Epidermal melanocyte (primary cell): ENCODE data around the gene MED7.

Source experiments
- DNase-seq: peaks from one replicate; pipeline ENCODE4 v3.0.0; 2011; ENCODE audit warnings: low spot score; ENCODE audit not compliant: insufficient read length

Gene MED7

DNA sequence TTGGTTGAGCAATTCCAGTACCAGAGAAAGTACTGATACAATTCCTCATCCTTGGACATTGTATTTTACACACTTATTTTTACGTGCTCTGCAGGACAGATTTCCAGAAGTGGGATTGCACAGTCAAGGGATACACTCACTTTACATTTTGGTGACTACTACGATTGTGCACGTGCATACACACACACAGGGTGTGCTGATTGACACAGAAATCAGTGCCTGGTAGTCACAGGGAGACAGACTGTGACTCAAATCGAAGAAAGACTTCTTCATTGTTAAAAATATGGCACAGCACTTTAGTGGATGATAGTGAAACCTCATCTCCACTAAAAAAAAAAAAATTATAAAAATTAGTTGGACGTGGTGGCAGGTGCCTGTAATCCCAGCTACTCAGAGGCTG is 21.9 kb upstream of the MED7 start:
- DNase-seq, result no peak

DNA sequence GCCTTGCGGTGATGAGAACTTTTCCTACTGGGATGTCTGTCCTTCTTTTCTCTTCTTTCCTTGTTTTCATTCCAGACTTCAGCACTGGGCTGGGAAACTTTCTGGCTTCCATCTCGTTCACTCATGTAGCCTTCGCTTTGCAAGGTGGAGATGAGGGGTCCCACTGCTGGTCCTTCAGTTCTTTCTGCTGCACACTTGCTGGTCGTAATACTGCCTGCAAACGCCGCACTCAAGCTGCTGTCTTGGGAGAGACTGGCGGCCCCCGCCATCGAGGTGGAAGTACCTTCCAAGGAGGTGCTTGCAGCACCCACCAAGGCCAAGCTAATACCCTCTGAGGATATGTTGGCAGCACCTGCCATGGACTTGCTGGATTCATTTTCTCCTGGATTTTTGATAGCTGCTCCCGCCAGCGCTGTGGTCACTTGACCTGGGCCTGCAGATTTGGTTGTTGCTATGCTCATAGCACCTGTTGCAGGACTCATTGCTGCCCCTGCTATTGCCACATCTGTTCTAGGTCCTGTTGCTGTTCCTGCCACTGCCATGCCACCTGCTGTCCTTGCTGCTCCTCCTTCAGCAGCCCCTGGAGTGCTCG is 20.4 kb upstream of the MED7 start:
- DNase-seq, result no peak

DNA sequence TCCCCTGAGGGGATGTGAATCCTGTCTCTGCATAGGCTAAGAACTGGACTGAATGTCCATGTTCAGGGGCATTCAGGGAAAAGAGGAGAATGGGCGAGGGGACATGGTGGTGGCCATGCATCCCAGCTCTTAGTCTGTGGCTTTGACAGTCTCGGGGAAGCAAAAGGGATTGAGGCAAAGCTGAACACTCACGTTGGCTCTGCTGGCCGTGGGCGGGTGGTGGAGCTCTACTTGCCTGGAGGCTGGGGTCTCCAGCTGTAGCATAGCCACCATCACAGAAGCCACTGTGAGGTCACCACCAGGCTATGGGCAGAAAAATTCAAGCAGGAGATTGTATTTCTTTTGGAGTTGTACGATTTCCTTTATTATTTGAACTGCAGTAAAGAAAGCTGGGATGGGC is 19.3 kb upstream of the MED7 start:
- no peak for DNase-seq

DNA sequence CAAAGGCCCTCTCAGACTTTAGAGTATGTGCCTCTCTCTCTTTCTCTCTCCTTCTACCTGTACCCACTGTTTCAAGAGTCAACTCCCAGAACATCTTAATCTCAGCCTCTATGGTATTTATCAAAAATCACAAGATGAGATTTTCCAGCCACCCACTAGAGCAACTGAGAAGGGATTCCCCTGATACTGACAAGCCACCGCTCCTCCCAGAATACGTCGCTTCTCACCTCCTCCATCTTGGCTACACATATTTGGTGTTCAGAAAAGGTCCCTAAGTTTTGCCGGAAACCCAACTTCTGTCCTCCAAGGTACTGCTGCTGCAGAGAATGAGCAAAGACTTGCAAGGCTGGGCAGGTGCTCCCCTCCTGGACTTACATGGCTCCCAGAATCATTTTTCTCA is 17.3 kb upstream of the MED7 start:
- no peak for DNase-seq

- DNase-seq, result no peak
Observed at GRCh38 chr5:157159209-157159751, 16.6 kb upstream of the MED7 start.

GRCh38 chr5:157157293-157157891 is 14.7 kb upstream of the MED7 start:
- no peak for DNase-seq

DNA sequence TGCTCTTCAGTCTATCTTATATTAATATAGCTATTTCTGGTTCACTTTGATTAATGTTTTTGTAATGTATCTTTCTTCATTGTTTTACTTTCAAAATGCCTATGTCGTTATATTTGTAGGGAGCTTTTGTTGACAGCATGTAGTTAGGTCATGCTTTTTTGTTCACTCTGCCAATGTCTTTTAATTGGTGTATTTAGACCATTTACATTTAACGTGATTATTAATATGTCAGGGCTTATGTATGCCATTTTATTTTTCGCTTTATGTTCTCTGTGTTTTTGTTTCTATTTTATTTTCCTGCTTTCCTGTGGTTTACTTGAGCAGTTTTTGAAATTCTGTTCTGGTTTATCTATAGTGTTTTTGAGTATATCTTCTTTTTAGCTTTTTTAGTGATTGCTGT is 12.6 kb upstream of the MED7 start:
- DNase-seq, result no peak

DNA sequence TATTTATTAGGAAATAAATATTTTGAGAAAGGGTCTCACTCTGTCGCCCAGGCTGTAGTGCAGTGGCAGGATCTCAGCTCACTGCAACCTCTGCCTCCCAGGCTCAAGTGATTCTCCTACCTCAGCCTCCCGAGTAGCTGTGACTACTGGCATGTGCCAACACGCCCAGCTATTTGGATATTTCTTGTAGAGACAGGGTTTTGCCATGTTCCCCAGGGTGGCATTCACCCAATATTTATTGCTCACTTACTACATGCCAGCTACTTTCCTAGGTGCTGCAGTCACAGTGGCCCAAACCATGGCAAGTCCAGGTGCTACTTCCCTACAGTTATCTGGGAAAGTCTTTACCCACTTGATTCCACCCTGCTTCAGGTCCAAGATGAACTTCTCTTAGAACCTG is 8.3 kb upstream of the MED7 start:
- no peak for DNase-seq

DNA sequence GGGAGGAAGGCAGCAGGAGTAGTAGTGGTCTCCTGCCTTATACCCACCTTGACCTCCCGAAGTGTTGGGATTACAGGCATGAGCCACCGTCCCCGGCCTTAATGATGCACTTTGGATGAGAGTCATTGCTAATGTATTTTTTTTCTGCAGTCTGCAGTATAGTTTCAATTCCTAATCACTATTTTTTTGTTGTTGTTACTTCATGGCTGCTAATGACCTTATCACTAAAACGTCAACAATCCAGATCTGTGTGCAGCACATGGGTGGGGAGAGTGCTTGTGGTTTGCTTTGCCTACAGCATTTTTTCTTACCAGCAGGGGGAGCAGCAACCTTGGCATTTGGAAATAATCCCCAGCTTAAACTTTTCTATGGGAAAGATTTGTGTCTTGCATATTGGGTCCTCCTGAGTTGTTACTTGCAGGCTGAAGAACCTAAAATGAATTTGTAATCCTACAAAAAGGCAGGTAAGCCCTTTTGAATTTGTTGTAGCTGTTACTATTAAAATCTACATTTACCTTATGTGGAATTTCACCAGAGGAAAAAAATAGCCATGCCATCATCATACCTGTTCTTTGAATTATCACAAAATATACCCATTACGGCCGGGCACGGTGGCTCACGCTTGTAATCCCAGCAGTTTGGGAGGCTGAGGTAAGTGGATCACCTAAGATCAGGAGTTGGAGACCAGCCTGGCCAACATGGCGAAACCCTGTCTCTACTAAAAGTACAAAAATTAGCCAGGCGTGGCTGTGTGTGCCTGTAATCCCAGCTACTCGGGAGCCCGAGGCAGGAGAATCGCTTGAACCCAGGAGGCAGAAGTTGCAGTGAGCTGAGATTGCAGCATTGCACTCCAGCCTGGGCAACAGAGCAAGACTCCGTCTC is 6.3 kb upstream of the MED7 start:
- DNase-seq, result peak; percentile 81

DNA sequence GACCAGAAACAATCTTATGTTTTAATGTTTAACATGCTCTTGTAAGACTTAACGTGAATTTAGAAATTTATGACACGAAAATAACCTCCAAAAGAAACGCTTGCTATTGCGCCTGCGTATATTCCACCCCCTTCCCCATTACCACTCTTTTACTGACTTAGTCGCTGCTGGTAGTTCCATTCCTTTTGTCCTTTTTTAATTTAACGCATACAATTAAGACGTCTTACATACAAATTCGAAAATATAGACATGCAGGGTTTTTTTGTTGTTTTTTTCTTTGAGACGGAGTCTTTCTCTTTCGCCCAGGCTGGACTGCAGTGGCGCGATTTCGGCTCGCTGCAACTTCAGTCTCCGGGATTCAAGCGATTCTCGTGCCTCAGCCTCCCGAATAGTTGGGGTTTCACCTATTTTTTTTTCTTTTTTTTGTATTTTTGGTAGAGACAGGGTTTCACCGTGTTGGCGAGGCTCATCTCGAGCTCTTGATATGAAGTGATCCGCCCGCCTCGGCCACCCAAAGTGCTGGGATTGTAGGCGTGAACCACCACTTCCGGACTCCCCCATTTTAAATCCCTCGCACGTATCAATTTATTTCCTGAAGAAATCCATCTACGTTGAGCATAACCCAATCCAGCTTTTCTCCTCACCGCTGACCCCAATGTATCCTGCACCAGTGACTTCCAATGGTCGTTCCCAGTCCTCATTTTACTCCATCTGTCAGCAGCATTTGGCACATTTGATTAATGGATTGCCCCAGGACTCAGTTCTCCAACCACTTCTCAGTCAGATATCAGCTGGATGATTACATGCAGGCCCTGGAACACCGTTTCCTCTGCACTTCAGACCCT is 684 bp upstream of the MED7 start:
- peak; percentile 69 for DNase-seq

DNA sequence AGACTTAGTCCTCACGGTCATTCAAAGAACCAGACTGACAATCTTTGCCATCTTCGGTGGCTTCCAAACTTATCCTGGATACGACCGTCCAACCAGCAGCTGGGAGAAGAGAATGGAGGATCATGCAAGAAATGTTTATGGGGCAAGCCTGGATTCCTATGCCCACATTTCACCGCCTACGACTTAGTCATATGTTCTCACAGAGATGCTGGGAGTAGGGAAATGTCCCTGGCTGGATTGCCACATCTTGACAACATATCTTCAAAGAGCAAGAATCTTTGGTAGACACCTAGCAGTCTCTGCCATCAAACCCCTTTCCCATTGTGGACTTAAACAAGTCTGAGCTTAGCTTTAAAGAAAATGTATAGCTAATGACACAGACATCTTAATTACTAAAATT is 5.0 kb downstream of the MED7 start:
- DNase-seq, result no peak

DNA sequence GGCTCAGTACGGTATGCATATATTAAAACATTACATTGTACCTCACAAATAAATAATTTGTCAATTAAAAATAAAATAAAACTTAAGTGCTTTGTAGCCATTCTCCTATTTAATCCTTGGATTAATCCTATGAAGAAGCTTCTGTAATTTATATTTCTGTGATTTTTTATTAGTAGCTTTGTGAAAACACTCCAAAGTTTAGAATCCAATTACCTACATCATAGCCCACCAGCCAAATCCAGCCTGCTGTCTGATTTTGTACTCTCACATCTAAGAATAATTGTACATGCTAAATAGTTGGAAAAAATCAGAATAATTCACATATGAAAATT is 10.4 kb downstream of the MED7 start:
- no peak for DNase-seq

GRCh38 chr5:157130925-157131324 is 11.7 kb downstream of the MED7 start:
- DNase-seq, result no peak

DNA sequence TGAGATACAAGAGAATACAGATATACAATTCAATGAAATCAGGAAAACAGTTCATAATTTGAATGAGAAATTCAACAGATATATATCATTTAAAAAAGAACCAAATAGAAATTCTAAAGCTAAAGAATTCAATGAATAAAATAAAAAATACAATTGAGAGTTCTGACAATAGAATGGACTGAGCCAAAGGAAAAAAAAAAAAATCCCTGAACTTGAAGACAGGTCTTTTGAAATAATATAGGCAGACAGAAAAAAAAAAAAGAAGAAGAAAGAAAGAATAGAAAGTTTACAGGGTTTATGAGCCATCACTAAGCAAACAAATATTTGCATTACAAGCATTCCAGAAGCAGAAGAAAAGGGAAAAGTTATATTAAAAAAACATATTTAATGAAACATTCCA is 21.0 kb downstream of the MED7 start:
- DNase-seq, result no peak

GRCh38 chr5:157120102-157120501 is 22.6 kb downstream of the MED7 start:
- no peak for DNase-seq

DNA sequence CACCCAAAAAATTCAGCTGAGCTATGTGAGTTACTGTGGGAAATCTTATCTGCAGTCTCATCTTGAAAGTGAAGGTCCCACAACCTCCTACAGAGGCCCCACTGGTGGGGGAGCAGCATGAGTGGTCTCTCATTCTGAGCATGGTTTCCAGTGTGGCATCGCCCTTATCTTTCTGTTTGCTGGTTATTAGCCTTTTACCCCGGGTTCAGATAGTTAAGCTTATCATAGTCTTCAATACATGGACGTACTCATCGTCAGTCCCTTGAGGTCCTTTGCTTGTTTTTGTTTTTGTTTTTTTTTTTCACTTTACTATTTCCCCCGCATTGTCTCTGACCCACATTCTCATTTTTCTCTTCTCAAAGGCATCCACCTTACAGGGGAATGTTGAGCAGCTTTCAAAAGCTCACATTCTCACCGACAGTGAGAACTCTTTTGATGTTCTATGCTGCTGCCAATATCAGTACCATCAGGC is 26.1 kb downstream of the MED7 start:
- DNase-seq, result no peak

DNA sequence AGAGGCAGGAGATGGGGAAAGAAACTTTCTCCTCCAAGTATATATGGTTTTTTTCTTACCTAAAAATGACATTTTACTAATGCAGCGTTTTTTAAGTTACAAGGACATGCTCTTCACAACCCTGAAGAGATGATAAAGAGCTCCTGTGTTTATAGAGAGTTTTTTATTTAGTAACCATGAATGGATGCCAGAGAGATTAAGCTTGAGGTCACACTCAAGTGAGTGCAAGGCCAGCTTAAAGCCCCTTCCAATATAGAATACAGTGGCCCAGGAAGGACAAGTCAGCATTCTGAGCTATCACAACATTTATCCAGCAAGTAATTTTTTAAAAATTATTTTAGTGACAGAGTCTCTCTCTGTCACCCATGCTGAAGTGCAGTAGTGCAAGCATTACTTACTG is 27.2 kb downstream of the MED7 start:
- no peak for DNase-seq

GRCh38 chr5:157115012-157115411 is 27.7 kb downstream of the MED7 start:
- DNase-seq, result no peak

DNA sequence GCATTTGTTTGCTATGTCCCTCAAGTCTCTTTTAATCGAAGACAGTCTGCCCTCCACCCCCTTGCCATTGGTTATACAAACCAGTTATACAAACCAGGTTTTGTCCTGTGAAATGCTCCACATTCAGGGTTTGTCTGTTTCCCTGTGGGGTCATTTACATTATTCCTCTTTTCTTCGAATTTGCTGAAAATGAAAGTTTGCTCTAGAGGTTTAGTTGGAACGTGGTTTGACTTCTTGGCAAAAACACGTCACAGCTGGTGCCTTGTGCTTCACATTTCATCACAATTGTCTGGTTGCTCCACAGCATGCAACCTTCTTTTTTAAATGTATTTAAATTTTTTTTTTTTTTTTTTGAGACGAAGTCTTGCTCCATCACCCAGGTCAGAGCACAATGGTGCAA is 29.7 kb downstream of the MED7 start:
- no peak for DNase-seq

DNA sequence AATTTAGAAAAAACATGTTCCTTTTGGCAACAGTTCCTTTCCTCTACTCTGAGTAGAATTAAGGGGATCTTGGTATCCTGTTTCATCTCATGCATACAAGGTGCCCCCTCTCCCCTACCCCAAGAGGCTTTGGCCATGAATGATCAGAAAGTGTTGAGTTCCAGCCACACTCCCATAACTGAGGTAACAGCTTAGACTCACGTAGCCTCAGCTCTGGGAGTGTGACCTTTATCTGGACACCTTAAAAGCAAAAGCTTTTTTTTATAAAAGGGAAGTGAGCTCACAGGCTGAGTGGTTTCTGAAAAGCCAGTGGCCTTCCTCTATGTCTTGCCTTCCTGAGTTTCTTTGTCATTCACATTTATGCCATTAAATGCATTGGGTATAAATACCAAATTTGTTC is 32.9 kb downstream of the MED7 start:
- DNase-seq, result no peak

DNA sequence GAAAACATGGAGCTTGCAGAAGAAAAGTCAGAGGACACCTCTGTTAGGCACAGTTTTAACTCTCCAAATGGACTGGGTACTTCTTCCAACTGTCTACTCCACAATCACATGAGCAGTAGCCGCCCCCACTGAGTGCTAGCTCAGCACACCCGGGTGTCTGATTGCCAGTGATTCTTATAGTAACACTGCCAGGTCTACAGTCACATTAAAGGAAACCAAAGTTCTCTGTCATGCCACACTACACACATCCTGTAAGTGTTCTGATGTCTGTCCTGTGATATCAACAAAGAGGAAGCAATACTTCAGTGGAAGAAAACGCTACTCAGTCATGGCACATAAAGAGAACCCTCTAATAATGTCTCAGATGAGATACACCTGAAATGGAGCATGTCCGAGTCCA is 33.7 kb downstream of the MED7 start, which contains the start of gene HAVCR2:
TSS of gene HAVCR2 (minus strand) at position 69 of the 400 bp plus-strand sequence. CDS start at position 8, 61 bp downstream.
- DNase-seq, result no peak
